Thyroid gland (tissue), 4 donors: ENCODE measurements around the gene MAP3K5.
"Not testable (repeated sequence)": the region's sequence is repeated elsewhere in the genome, so short reads cannot be mapped to it uniquely, and the experiment has no call there.

Source experiments
- POLR2A ChIP-seq, 2 donors: fragments of 450-650 bp; IDR thresholded peaks; one replicate each; pipeline ENCODE4 v1.6.1; 2017; ENCODE audit warnings: antibody characterized with exemption in 2 of 2, mild to moderate bottlenecking in 2 of 2, moderate library complexity in 1 of 2
- TF ChIP-seq, protein P1 (sequence below), 6 experiments: fragments of 200-600 bp in 3 of 6; fragments of 450-650 bp in 3 of 6; sonication (generic) in 3 of 6; IDR thresholded peaks; one replicate each; pipeline ENCODE4 v1.5.1; 2016 to 2019; ENCODE audit warnings: antibody characterized with exemption in 6 of 6, mild to moderate bottlenecking in 2 of 6, inconsistent platforms in 1 of 6, moderate library complexity in 1 of 6

DNA sequence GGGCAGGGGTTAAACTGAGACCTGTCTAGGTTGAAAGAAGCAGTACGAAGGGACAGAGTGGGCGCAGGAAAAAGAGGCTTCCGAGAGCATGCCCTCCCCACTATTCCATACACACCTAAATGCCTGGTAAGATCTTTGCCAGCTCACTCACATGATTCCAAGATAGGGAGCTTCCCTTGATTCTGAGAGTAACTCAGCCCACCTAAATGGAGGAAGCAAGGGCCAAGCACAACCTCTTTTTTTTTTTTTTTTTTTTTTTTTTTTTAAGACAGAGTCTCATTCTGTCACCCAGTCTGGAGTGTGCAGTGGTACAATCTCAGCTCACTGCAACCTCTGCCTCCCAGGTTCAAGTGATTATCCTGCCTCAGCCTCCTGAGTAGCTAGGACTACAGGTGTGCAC, 2.8 kb downstream of the MAP3K5 start:
- TF ChIP-seq, protein P1, sequence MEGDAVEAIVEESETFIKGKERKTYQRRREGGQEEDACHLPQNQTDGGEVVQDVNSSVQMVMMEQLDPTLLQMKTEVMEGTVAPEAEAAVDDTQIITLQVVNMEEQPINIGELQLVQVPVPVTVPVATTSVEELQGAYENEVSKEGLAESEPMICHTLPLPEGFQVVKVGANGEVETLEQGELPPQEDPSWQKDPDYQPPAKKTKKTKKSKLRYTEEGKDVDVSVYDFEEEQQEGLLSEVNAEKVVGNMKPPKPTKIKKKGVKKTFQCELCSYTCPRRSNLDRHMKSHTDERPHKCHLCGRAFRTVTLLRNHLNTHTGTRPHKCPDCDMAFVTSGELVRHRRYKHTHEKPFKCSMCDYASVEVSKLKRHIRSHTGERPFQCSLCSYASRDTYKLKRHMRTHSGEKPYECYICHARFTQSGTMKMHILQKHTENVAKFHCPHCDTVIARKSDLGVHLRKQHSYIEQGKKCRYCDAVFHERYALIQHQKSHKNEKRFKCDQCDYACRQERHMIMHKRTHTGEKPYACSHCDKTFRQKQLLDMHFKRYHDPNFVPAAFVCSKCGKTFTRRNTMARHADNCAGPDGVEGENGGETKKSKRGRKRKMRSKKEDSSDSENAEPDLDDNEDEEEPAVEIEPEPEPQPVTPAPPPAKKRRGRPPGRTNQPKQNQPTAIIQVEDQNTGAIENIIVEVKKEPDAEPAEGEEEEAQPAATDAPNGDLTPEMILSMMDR (IDR thresholded peaks at IDR 0.05) = not testable (repeated sequence)
- TF ChIP-seq POLR2A (IDR thresholded peaks at IDR 0.05) = not testable (repeated sequence)
